ENCODE measurements around the gene CCDC175.

CCDC175 gene

DNA sequence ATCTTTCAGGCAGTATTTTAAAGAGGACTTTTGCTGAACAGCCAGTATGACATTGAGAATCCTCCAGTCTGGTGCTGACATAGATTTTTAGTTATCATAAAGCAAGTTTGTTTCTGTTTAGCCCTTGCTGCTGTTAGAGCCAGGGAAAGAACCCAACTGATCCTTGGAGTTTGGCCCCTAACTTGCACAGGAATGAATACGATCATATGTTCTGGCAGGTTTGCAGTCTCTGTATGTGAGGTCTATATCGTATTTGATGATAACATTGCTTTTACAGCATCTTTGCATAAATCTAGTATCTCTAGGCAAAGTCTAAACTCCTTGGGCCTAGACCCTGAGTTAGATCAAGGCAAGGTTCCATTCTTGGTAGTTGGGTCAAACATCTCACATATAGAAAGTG lies 4.3 kb upstream of the CCDC175 start:
- Histone ChIP-seq H3K4me3 (ENCODE audit: low read length) (no peak overlapping the region), H3K4me1 (ENCODE audit: control insufficient read depth, low read length) (peaks cover 9% of the 10 kb centered on the region), H3K79me2 (ENCODE audit: control insufficient read depth, low read length) (no peaks in the 10 kb centered on the region), H3K27me3 (ENCODE audit: control insufficient read depth, low read length) (peaks cover 7% of the 10 kb centered on the region), H3K9me2 (replicated peaks; ENCODE audit: control insufficient read depth, low read length) (no peaks in the 10 kb centered on the region), H3K9me3 (ENCODE audit: control insufficient read depth, insufficient read depth, low read length) (no peaks in the 10 kb centered on the region), H3F3A (ENCODE audit: control insufficient read depth, insufficient read depth) (no peaks in the 10 kb centered on the region), H4K20me1 (ENCODE audit: control insufficient read depth, insufficient read depth, low read depth, low read length) (no peaks in the 10 kb centered on the region), H3K4me2 (ENCODE audit: low read length) (no peak overlapping the region), H3K36me3 (ENCODE audit: control insufficient read depth, low read length) (no peaks in the 10 kb centered on the region), H3K27ac (ENCODE audit: low read depth, low read length) (no peak overlapping the region)
- TF ChIP-seq, protein P1, sequence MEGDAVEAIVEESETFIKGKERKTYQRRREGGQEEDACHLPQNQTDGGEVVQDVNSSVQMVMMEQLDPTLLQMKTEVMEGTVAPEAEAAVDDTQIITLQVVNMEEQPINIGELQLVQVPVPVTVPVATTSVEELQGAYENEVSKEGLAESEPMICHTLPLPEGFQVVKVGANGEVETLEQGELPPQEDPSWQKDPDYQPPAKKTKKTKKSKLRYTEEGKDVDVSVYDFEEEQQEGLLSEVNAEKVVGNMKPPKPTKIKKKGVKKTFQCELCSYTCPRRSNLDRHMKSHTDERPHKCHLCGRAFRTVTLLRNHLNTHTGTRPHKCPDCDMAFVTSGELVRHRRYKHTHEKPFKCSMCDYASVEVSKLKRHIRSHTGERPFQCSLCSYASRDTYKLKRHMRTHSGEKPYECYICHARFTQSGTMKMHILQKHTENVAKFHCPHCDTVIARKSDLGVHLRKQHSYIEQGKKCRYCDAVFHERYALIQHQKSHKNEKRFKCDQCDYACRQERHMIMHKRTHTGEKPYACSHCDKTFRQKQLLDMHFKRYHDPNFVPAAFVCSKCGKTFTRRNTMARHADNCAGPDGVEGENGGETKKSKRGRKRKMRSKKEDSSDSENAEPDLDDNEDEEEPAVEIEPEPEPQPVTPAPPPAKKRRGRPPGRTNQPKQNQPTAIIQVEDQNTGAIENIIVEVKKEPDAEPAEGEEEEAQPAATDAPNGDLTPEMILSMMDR (IDR thresholded peaks at IDR 0.05; ENCODE audit: low read depth, low read length, poor library complexity, severe bottlenecking): no peak
- no peak for TF ChIP-seq EZH2phosphoT487 (IDR thresholded peaks at IDR 0.05; ENCODE audit: borderline replicate concordance, low read length)

DNA sequence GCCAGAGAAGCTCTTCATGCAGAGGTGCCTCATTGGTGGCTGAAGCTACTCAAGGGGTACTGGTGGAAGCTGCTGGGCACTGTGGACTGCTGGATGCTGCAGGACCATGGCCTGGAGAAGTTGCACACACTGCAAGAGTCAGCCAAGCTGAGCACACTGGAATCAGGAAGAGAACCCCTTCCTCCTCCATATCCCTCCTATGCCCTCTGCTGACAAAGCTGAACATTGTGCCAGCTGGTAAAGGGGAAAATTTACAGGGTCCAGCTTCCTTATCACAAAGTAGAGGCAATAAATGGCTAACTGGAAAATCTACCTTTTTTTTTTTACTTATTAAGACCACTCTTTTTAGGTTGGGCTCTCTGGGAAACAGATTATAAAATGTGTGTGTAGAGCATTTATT lies 6.5 kb downstream of the CCDC175 start:
- Histone ChIP-seq H3K9me2 (replicated peaks; ENCODE audit: control insufficient read depth, low read length) (no peaks in the 10 kb centered on the region), H3F3A (ENCODE audit: control insufficient read depth, insufficient read depth) (no peaks in the 10 kb centered on the region), H3K9me3 (ENCODE audit: control insufficient read depth, insufficient read depth, low read length) (no peaks in the 10 kb centered on the region), H3K36me3 (ENCODE audit: control insufficient read depth, low read length) (no peaks in the 10 kb centered on the region), H3K4me1 (ENCODE audit: control insufficient read depth, low read length) (no peaks in the 10 kb centered on the region), H3K79me2 (ENCODE audit: control insufficient read depth, low read length) (no peaks in the 10 kb centered on the region), H3K4me3 (ENCODE audit: low read length) (no peak overlapping the region), H3K4me2 (ENCODE audit: low read length) (no peak overlapping the region), H3K27ac (ENCODE audit: low read depth, low read length) (no peak overlapping the region), H4K20me1 (ENCODE audit: control insufficient read depth, insufficient read depth, low read depth, low read length) (no peaks in the 10 kb centered on the region), H3K27me3 (ENCODE audit: control insufficient read depth, low read length) (peaks cover 24% of the 10 kb centered on the region)
- TF ChIP-seq EZH2phosphoT487 (IDR thresholded peaks at IDR 0.05; ENCODE audit: borderline replicate concordance, low read length): no peak
- TF ChIP-seq, protein P1 (IDR thresholded peaks at IDR 0.05; ENCODE audit: low read depth, low read length, poor library complexity, severe bottlenecking): no peak

DNA sequence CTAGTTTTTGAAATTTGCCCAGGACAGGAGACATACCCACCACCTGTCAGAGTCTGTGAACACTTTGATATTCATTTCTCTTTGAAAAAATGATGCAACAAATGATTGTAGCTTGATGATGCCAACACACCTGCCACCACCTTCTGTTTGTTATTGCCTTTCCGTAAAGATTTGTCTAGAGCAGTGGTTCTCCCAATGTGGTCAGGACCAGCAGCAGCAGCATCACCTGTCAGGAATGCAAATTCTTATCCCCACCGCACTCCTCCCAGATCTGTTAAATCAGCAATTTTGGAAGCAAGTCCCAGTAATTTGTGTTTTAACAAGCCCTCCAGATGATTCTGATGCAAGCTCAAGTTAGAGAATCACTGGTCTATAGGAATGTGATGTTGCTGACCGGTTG lies 9.9 kb downstream of the CCDC175 start:
- Histone ChIP-seq H3K9me3 (ENCODE audit: control insufficient read depth, insufficient read depth, low read length) (no peaks in the 10 kb centered on the region), H3K79me2 (ENCODE audit: control insufficient read depth, low read length) (no peaks in the 10 kb centered on the region), H3K4me3 (ENCODE audit: low read length) (no peak overlapping the region), H3K36me3 (ENCODE audit: control insufficient read depth, low read length) (no peaks in the 10 kb centered on the region), H3K9me2 (replicated peaks; ENCODE audit: control insufficient read depth, low read length) (no peaks in the 10 kb centered on the region), H3F3A (ENCODE audit: control insufficient read depth, insufficient read depth) (no peaks in the 10 kb centered on the region), H4K20me1 (ENCODE audit: control insufficient read depth, insufficient read depth, low read depth, low read length) (no peaks in the 10 kb centered on the region), H3K27ac (ENCODE audit: low read depth, low read length) (no peak overlapping the region), H3K27me3 (ENCODE audit: control insufficient read depth, low read length) (peaks cover 22% of the 10 kb centered on the region), H3K4me1 (ENCODE audit: control insufficient read depth, low read length) (no peaks in the 10 kb centered on the region), H3K4me2 (ENCODE audit: low read length) (no peak overlapping the region)
- no peak for TF ChIP-seq EZH2phosphoT487 (IDR thresholded peaks at IDR 0.05; ENCODE audit: borderline replicate concordance, low read length)
- TF ChIP-seq, protein P1 (IDR thresholded peaks at IDR 0.05; ENCODE audit: low read depth, low read length, poor library complexity, severe bottlenecking): no peak

DNA sequence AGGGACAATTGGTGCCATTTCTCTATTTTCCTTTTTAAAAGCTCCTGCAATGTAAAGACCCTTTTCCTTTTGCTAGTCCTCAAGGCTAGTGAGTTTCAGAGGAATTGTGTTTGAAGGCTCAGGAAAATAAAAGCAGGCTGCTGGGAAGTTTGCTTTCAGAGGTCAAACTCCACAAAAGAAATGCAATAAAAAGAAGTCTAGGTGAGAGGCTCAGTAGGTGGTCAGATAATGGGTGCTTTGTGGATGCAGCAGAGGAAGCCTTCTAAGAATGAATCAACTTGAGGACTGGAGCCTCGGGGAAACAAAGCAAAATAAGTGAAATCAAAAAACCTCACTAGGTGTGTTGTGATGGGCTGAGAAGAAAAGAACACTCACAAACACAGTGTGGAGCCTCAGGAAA lies 10.3 kb downstream of the CCDC175 start:
- H3K36me3 ChIP-seq (ENCODE audit: control insufficient read depth, low read length): no peaks in the 10 kb centered on the region
- H3K79me2 ChIP-seq (ENCODE audit: control insufficient read depth, low read length): no peaks in the 10 kb centered on the region
- no peaks in the 10 kb centered on the region for H3K9me2 ChIP-seq (replicated peaks; ENCODE audit: control insufficient read depth, low read length)

More for the DNA sequence above, 10.3 kb downstream of the CCDC175 start:
- Histone ChIP-seq H4K20me1 (ENCODE audit: control insufficient read depth, insufficient read depth, low read depth, low read length) (no peaks in the 10 kb centered on the region), H3K4me3 (ENCODE audit: low read length) (no peak overlapping the region), H3F3A (ENCODE audit: control insufficient read depth, insufficient read depth) (no peaks in the 10 kb centered on the region), H3K4me2 (ENCODE audit: low read length) (no peak overlapping the region), H3K9me3 (ENCODE audit: control insufficient read depth, insufficient read depth, low read length) (no peaks in the 10 kb centered on the region), H3K27ac (ENCODE audit: low read depth, low read length) (no peak overlapping the region), H3K4me1 (ENCODE audit: control insufficient read depth, low read length) (no peaks in the 10 kb centered on the region), H3K27me3 (ENCODE audit: control insufficient read depth, low read length) (peaks cover 22% of the 10 kb centered on the region)
- no peak for TF ChIP-seq EZH2phosphoT487 (IDR thresholded peaks at IDR 0.05; ENCODE audit: borderline replicate concordance, low read length)
- TF ChIP-seq, protein P1 (IDR thresholded peaks at IDR 0.05; ENCODE audit: low read depth, low read length, poor library complexity, severe bottlenecking): no peak

All from DOHH2 (cell line).